Activated T-helper 17 cell treated with anti-CD3 and anti-CD28 coated beads, Interleukin-2, amount 50 U/mL, for 72 hours (primary cell): ENCODE measurements around the gene OR7G3. TPM values are rescaled to one million over a fixed set of nuclear protein-coding genes. Genes with fewer than 3 reads are reported as not detected.

ENCODE experiments used
- total RNA-seq, 2 donors: library from RNA; stranded (reverse); gene quantifications; one replicate each; pipeline ENCODE4 v1.2.3, GENCODE V29; 2022

Gene OR7G3
- total RNA-seq, 2 donors from 2014 or later: not detected

Other genes starting within 250 kb of the OR7G3 start
- gene MUC16, start 116.5 kb downstream of the OR7G3 start, total RNA-seq: under 1 TPM; 0.02 to 0.21 TPM
- not detected for gene OR1M1, start 39.9 kb downstream of the OR7G3 start, total RNA-seq
- gene OR7G2, start 19.5 kb downstream of the OR7G3 start, total RNA-seq: not detected
- gene OR7G1, start 11.2 kb downstream of the OR7G3 start, total RNA-seq: not detected
- 10 to 100 TPM; 37.7 to 49.1 TPM for gene ZNF317, start 13.4 kb upstream of the OR7G3 start, total RNA-seq
- under 1 TPM in 1 of 2 donors, not detected in 1; 0.11 TPM for gene OR7D2, start 52.0 kb upstream of the OR7G3 start, total RNA-seq
- not detected for gene OR7D4, start 92.6 kb upstream of the OR7G3 start, total RNA-seq
- gene OR7E24, start 124.0 kb upstream of the OR7G3 start, total RNA-seq: not detected
- gene ZNF699, start 182.9 kb upstream of the OR7G3 start, total RNA-seq: 1 to 10 TPM; 3.7 to 8.7 TPM
- gene ZNF559, start 197.2 kb upstream of the OR7G3 start, total RNA-seq: 10 to 100 TPM in 1 of 2 donors, 1 to 10 TPM in 1; 3.9 to 14.3 TPM
- 1 to 10 TPM in 1 of 2 donors, under 1 TPM in 1; 0.35 to 1.8 TPM for gene ZNF177, start 236.1 kb upstream of the OR7G3 start, total RNA-seq